Ramos (cell line): Measurements from ENCODE around the gene MSI2.

Experiments
- in situ Hi-C: fragments of 300-500 bp; cut with MboI; formaldehyde crosslinking; loops from one replicate; pipeline ENCODE4 v1.14.3; 2022; ENCODE audit warnings: low sequenced_read_pairs; ENCODE audit not compliant: unreplicated experiment

The MSI2 gene

DNA sequence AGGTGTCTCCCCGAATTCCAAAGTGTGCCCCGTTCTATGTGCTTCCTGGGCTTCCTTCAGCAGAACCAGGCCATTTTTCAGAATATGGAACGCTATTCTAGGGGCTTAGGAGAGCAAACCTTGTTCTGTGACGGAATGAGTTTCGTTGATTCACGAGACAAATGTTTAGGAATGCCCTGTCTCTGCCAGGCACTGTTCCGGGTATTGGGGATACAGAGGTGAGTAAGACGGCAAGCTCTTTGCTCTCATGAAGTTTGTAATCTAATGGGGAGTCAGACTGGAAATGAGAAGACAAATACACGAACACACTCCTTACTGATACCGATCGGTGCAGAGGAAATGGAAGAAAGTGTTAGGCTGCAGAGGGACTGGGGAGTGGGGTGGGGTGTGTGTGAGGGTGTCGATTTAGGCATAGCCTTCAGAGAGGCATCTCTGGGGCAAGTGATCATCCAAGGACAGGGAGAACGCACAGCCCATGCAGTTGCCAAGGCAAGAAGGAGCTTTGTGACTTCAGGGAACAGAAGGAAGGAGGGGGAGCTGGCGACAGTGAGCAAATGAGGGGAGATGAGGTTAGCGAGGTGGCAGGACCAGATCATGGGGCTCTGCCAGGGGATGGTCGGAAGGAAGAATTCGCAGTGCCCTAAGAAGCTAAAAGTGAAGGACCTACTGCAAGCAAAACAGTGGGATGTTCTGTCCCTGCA is 189.6 kb downstream of the MSI2 start:
- in situ Hi-C loops: no loop called here

DNA sequence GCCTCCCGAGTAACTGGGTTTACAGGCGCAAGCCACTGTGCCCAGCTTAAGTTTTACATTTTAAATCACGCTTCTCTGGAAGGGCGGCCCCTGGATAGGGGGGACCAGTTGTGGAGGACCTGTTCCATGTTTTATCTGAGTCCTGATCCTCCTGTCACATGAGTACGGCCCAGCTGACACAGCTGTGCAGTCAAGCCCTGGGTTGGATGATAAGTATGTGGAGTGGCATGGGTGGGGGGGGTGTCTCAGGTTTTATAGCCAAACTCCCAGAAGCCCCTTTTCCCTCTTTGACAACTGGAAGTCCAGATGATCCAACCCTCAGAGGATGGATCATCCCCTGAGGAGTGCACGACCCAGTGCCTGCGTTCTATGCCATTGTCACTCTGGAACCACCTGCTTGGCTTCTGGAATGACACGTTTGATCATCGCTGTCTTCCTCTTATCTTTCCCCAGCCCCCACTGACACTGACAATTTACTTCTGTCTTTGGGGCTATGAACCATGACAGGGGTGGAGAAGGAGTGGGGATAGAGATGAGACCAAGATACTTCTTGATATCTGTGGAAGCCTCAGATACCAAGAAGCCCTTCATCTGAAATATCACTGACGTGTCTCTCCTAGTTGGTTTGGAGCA is 191.2 kb downstream of the MSI2 start:
- in situ Hi-C loops: no loop called here

DNA sequence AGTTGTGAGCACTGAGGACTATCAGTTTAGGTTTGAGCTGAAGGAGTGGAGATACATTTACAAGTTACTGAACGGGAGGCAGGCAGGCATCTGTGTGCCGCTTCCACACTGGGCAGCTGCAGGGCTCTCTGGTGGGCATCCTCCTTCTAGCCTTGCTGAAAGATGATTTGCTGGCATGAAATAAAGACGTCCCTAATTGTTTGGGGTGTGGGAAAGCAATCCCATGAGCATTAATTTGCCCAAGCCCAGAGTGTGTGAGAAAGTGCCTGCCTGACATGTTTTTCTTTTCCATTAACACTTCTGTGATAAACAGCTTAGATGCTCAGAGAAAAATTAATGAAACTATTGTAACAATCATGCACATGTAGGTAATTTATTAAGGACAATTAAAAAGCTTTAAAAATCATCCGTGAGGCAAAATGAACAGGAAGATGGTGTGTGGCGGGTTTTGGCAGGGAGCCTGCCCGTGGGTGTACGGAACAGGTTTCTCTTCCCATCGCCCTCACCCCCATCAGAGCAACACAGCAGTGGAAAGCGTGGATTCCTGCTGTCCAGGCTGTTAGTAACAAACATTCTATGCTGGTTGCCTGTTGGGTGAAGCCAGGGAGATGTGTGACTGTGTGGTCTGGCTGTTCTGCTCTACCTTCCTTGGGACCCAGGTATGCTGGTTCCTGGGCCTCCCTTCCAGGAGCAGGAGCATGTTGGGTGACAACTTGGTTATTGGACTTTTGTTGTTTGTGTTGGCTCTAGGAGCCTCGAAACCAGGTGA is 191.9 kb downstream of the MSI2 start:
- in situ Hi-C loops: no loop called here

DNA sequence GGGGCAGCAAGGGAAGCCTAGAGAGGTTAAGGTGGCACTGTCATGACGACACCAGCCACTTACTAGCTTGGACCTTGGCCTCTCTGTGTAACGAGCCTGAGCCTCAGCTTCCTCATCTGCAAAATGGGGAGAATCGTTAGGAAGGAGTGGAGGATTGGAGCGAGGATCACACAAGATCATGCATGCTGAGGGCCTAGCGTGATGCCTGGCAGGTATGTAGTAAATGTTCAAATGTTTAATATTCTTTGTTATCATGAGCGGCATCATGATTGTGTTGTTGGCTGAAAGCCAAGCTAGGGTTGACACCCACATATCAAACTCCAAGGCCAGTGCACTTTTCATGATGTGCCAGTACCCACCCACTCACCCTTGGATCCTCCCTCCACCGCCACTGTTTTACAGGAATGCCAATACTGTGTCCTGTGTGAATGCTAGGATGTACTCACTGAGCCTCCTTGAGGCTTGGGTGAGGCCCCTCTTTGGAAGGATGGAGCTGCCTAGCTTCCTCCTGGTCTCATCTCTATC is 192.5 kb downstream of the MSI2 start:
- in situ Hi-C loops: no loop called here

DNA sequence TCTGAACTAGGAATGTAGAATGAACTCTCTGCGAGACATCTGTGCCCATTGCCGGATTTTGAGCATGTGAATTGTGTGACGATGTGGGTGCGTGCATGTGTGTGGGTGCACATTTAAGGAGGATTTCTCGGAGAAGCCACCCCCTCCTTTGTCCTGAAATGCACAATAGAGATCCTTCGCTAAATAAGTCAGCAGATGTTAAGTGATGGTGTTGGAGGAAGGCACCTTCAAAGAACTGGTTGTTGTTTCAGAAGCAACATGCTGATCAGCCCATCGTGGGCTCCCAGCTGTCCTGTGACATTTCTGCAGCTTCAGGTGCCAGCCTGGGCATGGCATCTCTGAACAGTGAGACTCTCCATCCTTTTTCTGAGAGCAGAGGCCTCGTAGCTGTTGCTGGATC is 194.9 kb downstream of the MSI2 start:
- in situ Hi-C loops: no loop called here

- in situ Hi-C loops: no loop called here
Measured at GRCh38 chr17:57451643-57452042, 195.3 kb downstream of the MSI2 start.

DNA sequence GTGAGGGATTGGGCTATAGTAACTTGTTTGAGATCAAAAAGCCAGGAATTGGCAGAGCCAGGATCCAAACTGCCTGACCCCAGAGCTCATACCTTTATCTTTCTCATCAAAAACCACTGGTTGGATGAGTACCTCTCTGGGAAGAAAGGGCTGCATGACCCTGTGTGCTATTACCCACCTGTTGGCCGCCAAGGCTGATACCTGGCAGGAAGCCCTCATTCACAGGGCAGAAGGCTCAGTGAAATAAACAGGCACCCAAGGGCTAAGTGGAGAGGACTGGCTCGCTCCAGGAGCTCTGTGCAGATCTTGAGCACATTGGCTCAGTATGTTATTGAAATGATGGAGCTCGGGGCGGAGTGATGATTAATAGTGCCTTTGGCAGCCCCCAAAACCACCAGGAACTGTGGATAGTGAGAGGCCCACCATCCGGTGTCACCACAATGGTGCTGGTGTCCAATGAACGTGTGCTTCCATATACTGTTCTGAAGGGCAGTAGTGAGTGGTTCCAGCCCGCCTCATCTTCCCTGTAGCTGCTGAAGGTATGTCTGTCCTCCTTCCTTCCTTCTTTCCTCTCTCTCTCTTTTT is 197.6 kb downstream of the MSI2 start:
- in situ Hi-C loops: no loop called here

GRCh38 chr17:57454729-57455062 is 198.4 kb downstream of the MSI2 start:
- in situ Hi-C loops: no loop called here

DNA sequence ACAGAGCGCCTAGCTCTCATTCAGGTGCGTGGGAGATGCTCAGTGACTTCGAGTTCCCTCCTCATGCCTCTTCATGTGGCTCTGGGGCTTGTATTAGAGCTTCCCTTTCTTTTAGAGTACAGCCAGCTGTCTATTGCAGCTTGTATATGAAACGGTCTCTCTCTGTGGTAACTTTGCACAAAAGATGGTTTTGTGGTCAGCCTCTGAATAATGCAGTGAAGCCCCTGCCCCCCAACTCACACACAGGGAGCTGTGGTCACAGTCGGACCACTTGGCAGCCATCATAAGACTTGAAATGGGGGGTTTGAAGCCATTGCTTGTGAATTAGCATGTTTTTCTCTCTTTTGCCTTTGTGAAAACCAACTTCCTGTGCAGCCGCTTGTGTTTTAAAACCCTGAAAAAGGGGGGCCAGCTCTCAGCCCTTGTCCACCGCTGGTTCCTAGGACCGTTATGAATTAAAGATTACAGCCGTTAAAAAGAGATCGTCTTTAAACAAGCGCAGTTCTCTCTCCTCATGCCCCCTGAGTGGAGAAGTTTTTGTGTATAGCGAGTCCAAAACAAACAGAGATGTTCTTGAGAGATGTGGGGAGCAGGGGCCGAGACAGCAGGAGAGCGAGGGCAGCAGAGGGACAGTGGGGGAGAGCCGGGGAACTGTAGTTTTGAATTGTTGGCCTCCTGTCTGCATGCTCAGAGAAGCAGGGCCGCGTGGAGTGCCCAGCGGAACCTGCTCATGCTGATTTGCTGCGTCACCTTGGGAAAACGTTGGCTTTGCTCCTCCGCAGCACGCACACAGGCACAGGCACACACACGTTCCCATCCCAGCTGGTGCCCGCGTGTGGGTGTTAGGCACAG is 199.0 kb downstream of the MSI2 start:
- in situ Hi-C loops: no loop called here

- in situ Hi-C loops: no loop called here
Measured at GRCh38 chr17:57456622-57457021, 200.3 kb downstream of the MSI2 start.

GRCh38 chr17:57457188-57457587 is 200.9 kb downstream of the MSI2 start:
- in situ Hi-C loops: no loop called here

- in situ Hi-C loops: no loop called here
Measured at GRCh38 chr17:57458718-57459285, 202.5 kb downstream of the MSI2 start.

GRCh38 chr17:57459286-57459915 is 203.1 kb downstream of the MSI2 start:
- in situ Hi-C loops: no loop called here

GRCh38 chr17:57461082-57461481 is 204.8 kb downstream of the MSI2 start:
- in situ Hi-C loops: no loop called here

- in situ Hi-C loops: no loop called here
Measured at GRCh38 chr17:57462007-57462579, 205.8 kb downstream of the MSI2 start.

DNA sequence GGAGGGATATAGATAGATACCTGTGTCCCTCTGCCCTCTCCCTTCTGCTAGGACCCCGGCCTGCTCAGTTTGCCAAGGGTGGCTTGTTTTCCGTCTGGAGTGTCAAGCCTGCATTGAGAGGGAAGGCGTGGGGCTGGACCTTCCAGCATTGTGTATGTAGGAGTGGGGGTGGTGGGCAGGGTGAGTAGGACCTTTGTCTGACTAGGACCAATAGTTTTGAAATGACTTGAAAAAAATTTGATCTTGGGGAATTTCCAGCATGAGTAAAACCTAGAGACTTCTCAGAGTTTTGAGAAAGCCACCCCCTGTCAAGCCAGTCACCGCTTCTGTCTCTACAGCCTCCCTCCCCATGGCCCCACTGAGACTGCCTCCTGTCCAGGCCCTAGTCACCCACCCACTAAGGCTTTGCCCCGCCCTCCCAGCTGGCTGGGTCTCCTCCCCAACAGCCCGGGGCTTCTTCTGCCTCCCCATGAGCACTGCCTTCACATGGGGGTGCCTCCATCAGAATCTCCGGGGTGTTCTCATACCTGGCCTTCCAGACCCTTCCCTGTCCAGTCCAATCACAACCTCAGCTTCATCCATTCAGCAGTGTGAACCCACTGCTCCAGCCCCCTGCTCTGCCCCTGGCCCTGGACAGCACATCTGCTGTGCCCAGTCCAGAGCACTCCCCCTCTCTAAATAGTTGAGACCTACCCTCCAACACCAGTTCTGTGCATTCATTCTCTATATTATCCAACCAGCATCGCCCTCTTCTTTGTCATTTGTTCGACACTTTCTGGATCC is 207.0 kb downstream of the MSI2 start:
- in situ Hi-C loops: no loop called here

DNA sequence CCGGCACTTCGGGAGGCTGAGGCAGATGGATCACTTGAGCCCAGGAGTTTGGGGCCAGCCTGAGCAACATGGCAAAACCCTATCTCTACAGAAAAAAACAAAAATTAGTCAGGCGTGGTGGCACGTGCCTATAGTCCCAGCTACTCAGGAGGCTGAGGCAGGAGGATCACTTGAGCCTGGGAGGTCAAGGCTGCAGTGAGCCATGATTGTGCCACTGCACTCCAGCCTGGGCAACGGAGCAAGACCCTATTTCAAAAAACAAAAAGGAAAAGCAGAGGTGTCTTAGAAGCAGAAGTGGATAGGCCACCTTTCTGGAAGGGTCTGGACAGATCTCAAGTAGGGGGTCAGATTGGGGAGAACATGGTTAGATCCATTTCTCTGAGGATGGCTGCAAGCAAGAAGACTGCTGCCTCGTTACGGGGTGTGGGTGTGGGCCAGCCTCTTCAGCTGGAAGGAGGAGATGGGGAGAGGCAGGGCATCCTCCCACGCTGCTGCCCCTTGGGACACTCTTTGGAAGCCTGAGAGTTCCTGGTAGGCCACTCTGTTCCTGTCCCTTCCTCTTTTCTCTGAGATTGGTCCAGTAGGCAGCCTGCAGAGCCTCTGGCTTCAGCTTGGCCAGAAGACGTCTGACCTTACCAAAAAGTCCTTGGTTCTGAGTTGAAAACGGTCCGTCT is 208.0 kb downstream of the MSI2 start:
- in situ Hi-C loops: no loop called here

DNA sequence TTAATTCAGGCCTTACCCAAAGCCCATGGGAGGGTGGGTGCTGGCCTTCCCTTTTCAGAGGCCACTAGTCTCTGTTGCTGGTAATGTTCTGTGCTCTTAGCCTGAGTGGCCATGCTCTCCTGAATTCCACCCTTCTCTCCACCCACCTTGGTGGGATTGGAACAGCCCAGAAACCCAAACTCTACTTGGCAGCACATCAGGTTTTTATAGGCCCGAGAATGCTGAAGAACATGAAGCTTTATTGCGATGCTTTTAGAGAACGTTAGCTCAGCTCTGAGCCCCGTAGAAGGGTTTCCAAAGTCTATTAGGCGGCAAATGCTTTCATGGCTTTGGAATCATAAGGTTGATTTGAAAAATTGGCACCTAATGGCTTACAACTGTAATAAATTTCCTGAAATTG is 209.3 kb downstream of the MSI2 start:
- in situ Hi-C loops: no loop called here
